WTC11 (cell line): ENCODE measurements around the gene ETNK2. TPM values are rescaled to one million over a fixed set of nuclear protein-coding genes. Genes with fewer than 3 reads are reported as not detected.

Source experiments
- ATAC-seq: fragments of 200-7000 bp; cut with Tn5 transposase; 2 replicates; pipeline ENCODE4 v1.10.0; 2021; ENCODE audit warnings: mild to moderate bottlenecking, moderate library complexity
- CTCF ChIA-PET: fragments of 300-600 bp; sonication (Branson Sonifier 250); formaldehyde crosslinking; loops from one replicate; lab custom pipeline; 2021; ENCODE audit warnings: antibody characterized with exemption; lab: Charles Lee
- POLR2A ChIA-PET: fragments of 350-600 bp; sonication (Branson Sonifier 250); formaldehyde crosslinking; loops from one replicate; lab custom pipeline; 2021; ENCODE audit warnings: antibody characterized with exemption; lab: Charles Lee
- DNase-seq: peaks from one replicate; pipeline ENCODE4 v3.0.0; 2021; ENCODE audit warnings: low spot score
- H3K27ac Mint-ChIP-seq: 2 replicates; pipeline ENCODE4 v1.8.0; 2021; ENCODE audit warnings: mixed read lengths
- H3K27me3 Mint-ChIP-seq: 2 replicates; pipeline ENCODE4 v1.8.0; 2021; ENCODE audit warnings: low read depth, mild to moderate bottlenecking, moderate library complexity, mixed read lengths
- H3K36me3 Mint-ChIP-seq: 2 replicates; pipeline ENCODE4 v1.8.0; 2021; ENCODE audit warnings: mixed read lengths
- H3K4me1 Mint-ChIP-seq: 2 replicates; pipeline ENCODE4 v1.8.0; 2022; ENCODE audit warnings: mixed read lengths
- H3K4me3 Mint-ChIP-seq: 2 replicates; pipeline ENCODE4 v1.8.0; 2021; ENCODE audit warnings: mild to moderate bottlenecking, moderate library complexity, mixed read lengths
- H3K9me3 Mint-ChIP-seq: 2 replicates; pipeline ENCODE4 v1.8.0; 2021; ENCODE audit warnings: mixed read lengths
- ATF1 ChIP-seq: sonication (generic); formaldehyde crosslinking; IDR thresholded peaks from 2 replicates; pipeline ENCODE4 v1.8.1; 2023; ENCODE audit warnings: mild to moderate bottlenecking, moderate library complexity, missing genetic modification reagents
- FOXJ3 ChIP-seq: sonication (generic); formaldehyde crosslinking; IDR thresholded peaks from 2 replicates; pipeline ENCODE4 v1.9.0; 2021; ENCODE audit warnings: missing genetic modification reagents, mild to moderate bottlenecking, borderline replicate concordance
- FOXK1 ChIP-seq: sonication (generic); formaldehyde crosslinking; IDR thresholded peaks from 2 replicates; pipeline ENCODE4 v1.8.0; 2022; ENCODE audit warnings: mild to moderate bottlenecking, moderate library complexity, missing genetic modification reagents
- GABPB1 ChIP-seq: sonication (generic); formaldehyde crosslinking; IDR thresholded peaks from 2 replicates; pipeline ENCODE4 v1.8.1; 2023; ENCODE audit warnings: mild to moderate bottlenecking, missing genetic modification reagents
- TEAD4 ChIP-seq: sonication (generic); formaldehyde crosslinking; IDR thresholded peaks from 2 replicates; pipeline ENCODE4 v1.8.0; 2022; ENCODE audit warnings: mild to moderate bottlenecking, missing genetic modification reagents
- ZNF416 ChIP-seq: fragments of 250-450 bp; sonication (Bioruptor Pico); IDR thresholded peaks from 2 replicates; pipeline ENCODE4 v1.9.0; 2021; ENCODE audit warnings: mild to moderate bottlenecking, inconsistent platforms
- ZNF671 ChIP-seq: fragments of 250-450 bp; sonication (Bioruptor Pico); IDR thresholded peaks from 2 replicates; pipeline ENCODE4 v1.8.0; 2021; ENCODE audit warnings: mild to moderate bottlenecking
- total RNA-seq: library from RNA; stranded (reverse); gene quantifications from 3 replicates; pipeline ENCODE4 v1.2.3, GENCODE V29; 2021
- TF ChIP-seq, protein P1 (sequence below): sonication (generic); formaldehyde crosslinking; IDR thresholded peaks from 2 replicates; pipeline ENCODE4 v1.8.0; 2023; ENCODE audit warnings: missing genetic modification reagents, mild to moderate bottlenecking, borderline replicate concordance
- TF ChIP-seq, protein P2 (sequence below): sonication (generic); formaldehyde crosslinking; IDR thresholded peaks from 2 replicates; pipeline ENCODE4 v1.8.0; 2022; ENCODE audit warnings: mild to moderate bottlenecking, missing genetic modification reagents
- TF ChIP-seq, protein P3 (sequence below): fragments of 250-450 bp; sonication (Bioruptor Pico); IDR thresholded peaks from 2 replicates; pipeline ENCODE4 v1.9.0; 2021; ENCODE audit warnings: mild to moderate bottlenecking, borderline replicate concordance

ETNK2 gene
- total RNA-seq, 1 experiment from 2014 or later = 19.7 TPM

DNA sequence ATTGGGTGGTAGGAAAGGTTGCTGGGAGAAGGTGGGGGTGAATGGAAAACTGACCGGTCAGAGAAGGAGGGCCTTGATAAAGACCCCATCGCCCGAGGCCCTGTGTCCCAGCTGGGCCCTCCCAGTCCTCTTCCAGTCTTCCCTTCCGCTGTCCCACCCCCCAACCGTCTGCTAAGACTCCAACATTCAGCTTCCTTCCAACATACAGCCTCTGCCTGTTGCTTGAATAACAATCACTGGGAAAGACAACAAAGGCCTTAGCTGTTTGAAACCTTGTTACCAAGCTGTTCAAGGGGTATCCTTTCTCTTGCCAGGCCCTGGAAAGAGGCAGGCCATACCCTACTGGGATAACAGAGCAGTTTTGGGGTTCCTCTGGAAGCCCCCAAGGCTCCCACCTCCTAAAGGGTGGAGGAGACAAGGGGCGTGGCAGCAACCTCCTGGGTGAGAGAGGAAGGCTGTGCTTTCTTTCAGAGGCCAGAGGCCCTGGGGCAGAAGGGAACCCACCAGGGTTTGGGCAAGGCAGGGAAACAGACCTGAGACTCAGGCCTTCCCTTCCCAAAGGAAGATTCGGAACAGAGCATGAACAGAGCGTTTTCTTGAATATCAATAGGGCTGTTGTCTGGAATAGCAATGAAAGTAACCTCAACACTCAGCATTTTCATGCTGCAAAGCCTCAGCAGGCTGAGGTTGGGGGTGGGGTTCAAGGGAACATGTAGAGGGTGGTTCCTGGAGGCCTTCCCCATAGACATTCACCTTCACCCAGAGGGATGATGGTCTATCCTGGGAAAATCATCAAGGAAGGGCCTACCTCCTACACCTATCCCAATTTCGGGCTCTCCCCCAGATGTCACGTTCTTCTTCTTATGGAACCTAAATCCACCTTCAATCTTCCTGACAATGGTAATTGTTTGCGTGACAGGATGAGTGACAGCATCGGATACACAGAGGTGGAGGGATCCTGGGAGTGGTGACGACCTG, 4.1 kb downstream of the ETNK2 start:
- ChIA-PET POLR2A (interaction anchor here (0.6 kb wide), 1 partner anchor 73 kb away, joined by 3 read pairs; no protein-coding TSS in a partner anchor), CTCF (interaction anchor here (0.9 to 2.1 kb wide), 10 partner anchors 10 to 277 kb away, joined by 3 to 13 read pairs (median 4); partner anchors contain the start of gene GOLT1A)
- Mint-ChIP-seq H3K27me3 (peaks cover 14% of the 10 kb centered on the region), H3K4me1 (peaks cover 45% of the 10 kb centered on the region), H3K4me3 (peak overlapping the region; percentile 20), H3K36me3 (peaks cover 6% of the 10 kb centered on the region; the same call in 1 of the 2 replicates), H3K9me3 (no peaks in the 10 kb centered on the region), H3K27ac (peak overlapping the region; percentile 83)
- ATAC-seq (peak; percentile 63), DNase-seq (no peak)
- TF ChIP-seq ATF1 = no peak
- 0 out of 2 replicates have a peak, but pooled peaks have one; percentile 29 for TF ChIP-seq FOXK1

DNA sequence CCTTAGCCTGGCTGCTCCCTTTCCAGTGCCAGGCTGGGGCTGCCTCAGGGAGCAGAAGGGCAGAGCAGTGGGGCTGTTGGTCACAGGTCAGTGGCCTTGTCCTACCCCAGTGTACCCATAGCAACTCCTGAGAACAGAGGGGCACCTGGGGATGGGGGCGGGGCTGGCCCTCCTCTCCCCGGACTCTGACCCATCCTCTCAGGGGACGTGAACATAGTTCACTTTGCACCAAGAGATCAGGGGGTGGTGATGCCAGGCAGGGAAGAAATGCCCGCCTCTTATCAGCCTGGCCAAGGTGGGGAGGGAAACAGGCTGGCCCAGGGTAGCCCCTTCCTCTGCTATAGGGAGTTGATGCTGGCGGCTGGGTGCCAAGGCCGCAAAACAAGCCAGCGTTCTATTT, 4.9 kb downstream of the ETNK2 start:
- Mint-ChIP-seq H3K4me3 (no peak overlapping the region), H3K36me3 (peaks cover 6% of the 10 kb centered on the region; the same call in 1 of the 2 replicates), H3K27me3 (peaks cover 11% of the 10 kb centered on the region), H3K4me1 (peaks cover 48% of the 10 kb centered on the region), H3K27ac (0 out of 2 replicates have a peak overlapping the region, but pooled peaks have one; percentile 40), H3K9me3 (no peaks in the 10 kb centered on the region)
- TF ChIP-seq, protein P1, sequence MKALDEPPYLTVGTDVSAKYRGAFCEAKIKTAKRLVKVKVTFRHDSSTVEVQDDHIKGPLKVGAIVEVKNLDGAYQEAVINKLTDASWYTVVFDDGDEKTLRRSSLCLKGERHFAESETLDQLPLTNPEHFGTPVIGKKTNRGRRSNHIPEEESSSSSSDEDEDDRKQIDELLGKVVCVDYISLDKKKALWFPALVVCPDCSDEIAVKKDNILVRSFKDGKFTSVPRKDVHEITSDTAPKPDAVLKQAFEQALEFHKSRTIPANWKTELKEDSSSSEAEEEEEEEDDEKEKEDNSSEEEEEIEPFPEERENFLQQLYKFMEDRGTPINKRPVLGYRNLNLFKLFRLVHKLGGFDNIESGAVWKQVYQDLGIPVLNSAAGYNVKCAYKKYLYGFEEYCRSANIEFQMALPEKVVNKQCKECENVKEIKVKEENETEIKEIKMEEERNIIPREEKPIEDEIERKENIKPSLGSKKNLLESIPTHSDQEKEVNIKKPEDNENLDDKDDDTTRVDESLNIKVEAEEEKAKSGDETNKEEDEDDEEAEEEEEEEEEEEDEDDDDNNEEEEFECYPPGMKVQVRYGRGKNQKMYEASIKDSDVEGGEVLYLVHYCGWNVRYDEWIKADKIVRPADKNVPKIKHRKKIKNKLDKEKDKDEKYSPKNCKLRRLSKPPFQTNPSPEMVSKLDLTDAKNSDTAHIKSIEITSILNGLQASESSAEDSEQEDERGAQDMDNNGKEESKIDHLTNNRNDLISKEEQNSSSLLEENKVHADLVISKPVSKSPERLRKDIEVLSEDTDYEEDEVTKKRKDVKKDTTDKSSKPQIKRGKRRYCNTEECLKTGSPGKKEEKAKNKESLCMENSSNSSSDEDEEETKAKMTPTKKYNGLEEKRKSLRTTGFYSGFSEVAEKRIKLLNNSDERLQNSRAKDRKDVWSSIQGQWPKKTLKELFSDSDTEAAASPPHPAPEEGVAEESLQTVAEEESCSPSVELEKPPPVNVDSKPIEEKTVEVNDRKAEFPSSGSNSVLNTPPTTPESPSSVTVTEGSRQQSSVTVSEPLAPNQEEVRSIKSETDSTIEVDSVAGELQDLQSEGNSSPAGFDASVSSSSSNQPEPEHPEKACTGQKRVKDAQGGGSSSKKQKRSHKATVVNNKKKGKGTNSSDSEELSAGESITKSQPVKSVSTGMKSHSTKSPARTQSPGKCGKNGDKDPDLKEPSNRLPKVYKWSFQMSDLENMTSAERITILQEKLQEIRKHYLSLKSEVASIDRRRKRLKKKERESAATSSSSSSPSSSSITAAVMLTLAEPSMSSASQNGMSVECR = no peak
- TF ChIP-seq ZNF416 (CRISPR knock-in tag) (no peak), ATF1 (no peak), GABPB1 (CRISPR knock-in tag) (no peak), TEAD4 (CRISPR knock-in tag) (no peak), ZNF671 (no peak)
- TF ChIP-seq, protein P2, sequence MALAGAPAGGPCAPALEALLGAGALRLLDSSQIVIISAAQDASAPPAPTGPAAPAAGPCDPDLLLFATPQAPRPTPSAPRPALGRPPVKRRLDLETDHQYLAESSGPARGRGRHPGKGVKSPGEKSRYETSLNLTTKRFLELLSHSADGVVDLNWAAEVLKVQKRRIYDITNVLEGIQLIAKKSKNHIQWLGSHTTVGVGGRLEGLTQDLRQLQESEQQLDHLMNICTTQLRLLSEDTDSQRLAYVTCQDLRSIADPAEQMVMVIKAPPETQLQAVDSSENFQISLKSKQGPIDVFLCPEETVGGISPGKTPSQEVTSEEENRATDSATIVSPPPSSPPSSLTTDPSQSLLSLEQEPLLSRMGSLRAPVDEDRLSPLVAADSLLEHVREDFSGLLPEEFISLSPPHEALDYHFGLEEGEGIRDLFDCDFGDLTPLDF (CRISPR knock-in tag) = no peak
- ATAC-seq = no peak; the same call in 1 of the 2 replicates
- ChIA-PET POLR2A (no interaction called here), CTCF (interaction anchor here (0.9 to 1.7 kb wide), 8 partner anchors 9 to 276 kb away, joined by 3 to 6 read pairs (median 4); partner anchors contain the start of gene GOLT1A)
- no peak for DNase-seq

DNA sequence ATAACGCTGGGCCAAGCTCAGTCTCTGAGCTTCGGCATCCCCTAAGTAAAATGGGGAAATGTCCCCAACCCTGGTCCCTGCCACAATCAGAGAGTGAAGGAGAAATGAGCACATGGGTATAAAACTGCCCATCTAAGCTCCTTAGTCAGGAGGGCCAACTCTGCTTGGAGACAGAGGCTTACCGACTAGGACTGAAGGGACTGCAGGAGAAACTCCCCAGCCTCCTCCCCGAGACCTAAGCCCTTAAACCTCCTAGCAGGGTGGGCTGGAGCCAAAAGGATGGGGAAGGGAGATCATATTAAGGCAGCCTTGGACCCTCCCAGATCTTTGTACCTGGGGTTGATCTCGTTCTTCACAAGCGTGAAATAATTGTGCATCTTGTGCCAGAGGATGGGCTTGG, 5.5 kb downstream of the ETNK2 start:
- no peak for DNase-seq
- ChIA-PET CTCF (interaction anchor here (1.1 kb wide), 1 partner anchor 17 kb away, joined by 3 read pairs; no protein-coding TSS in a partner anchor), POLR2A (interaction anchor here (0.5 kb wide), 1 partner anchor 322 kb away, joined by 3 read pairs; no protein-coding TSS in a partner anchor)
- Mint-ChIP-seq H3K27ac (peak overlapping the region; percentile 40; the same call in 1 of the 2 replicates), H3K9me3 (no peaks in the 10 kb centered on the region), H3K36me3 (peaks cover 6% of the 10 kb centered on the region; the same call in 1 of the 2 replicates), H3K27me3 (peaks cover 11% of the 10 kb centered on the region), H3K4me3 (no peak overlapping the region), H3K4me1 (peaks cover 48% of the 10 kb centered on the region)
- ATAC-seq = no peak
- TF ChIP-seq, protein P3, sequence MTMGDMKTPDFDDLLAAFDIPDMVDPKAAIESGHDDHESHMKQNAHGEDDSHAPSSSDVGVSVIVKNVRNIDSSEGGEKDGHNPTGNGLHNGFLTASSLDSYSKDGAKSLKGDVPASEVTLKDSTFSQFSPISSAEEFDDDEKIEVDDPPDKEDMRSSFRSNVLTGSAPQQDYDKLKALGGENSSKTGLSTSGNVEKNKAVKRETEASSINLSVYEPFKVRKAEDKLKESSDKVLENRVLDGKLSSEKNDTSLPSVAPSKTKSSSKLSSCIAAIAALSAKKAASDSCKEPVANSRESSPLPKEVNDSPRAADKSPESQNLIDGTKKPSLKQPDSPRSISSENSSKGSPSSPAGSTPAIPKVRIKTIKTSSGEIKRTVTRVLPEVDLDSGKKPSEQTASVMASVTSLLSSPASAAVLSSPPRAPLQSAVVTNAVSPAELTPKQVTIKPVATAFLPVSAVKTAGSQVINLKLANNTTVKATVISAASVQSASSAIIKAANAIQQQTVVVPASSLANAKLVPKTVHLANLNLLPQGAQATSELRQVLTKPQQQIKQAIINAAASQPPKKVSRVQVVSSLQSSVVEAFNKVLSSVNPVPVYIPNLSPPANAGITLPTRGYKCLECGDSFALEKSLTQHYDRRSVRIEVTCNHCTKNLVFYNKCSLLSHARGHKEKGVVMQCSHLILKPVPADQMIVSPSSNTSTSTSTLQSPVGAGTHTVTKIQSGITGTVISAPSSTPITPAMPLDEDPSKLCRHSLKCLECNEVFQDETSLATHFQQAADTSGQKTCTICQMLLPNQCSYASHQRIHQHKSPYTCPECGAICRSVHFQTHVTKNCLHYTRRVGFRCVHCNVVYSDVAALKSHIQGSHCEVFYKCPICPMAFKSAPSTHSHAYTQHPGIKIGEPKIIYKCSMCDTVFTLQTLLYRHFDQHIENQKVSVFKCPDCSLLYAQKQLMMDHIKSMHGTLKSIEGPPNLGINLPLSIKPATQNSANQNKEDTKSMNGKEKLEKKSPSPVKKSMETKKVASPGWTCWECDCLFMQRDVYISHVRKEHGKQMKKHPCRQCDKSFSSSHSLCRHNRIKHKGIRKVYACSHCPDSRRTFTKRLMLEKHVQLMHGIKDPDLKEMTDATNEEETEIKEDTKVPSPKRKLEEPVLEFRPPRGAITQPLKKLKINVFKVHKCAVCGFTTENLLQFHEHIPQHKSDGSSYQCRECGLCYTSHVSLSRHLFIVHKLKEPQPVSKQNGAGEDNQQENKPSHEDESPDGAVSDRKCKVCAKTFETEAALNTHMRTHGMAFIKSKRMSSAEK (CRISPR knock-in tag) = no peak
- TF ChIP-seq FOXJ3 = no peak
